Measurements from ENCODE around the gene PDE4D. TPM values are rescaled to one million over a fixed set of nuclear protein-coding genes. Genes with fewer than 3 reads are reported as not detected.

Gene PDE4D
- total RNA-seq, 1 donor from 2014 or later, result 81.0 TPM

DNA sequence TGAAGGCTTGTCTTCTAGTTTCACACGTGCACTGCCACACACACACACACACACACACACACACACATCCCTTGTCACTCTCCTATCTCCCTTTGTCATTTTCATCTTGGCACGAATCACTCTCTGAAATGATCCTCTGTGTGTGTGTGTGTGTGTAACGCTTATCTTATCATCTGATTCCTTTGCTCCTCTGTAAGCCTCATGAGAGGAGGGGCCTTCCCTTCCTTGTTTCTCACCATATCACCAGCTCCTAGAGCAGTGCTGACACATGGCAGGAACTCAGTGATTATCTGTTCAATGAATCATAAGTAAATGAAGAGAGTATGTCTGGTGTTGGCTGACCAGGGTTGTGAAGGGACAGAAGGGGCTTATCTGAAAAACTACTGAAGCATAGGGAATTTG, 53.3 kb downstream of the PDE4D start:
- intact Hi-C loops (cut with micrococcal nuclease), result no loop called here

DNA sequence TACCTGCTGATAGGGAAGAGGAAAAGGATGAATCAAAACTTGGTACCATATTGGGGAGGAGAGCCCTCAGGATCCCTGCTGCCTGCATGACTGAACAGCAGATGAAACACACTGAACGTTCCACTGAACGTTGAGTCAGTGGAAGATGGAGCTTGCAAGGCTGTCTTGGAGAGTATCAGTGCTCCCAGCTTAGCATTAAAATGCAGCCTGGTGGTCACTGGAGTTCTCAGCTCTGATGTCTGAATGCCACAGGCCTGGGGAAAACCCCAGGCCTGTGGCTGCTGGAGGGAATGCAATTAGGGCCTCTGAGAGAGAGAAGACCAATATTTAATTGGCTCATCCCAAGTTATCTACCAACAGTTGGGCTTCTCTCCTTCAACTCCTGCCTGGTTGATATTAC, 54.5 kb downstream of the PDE4D start:
- intact Hi-C loops (cut with micrococcal nuclease), result no loop called here

DNA sequence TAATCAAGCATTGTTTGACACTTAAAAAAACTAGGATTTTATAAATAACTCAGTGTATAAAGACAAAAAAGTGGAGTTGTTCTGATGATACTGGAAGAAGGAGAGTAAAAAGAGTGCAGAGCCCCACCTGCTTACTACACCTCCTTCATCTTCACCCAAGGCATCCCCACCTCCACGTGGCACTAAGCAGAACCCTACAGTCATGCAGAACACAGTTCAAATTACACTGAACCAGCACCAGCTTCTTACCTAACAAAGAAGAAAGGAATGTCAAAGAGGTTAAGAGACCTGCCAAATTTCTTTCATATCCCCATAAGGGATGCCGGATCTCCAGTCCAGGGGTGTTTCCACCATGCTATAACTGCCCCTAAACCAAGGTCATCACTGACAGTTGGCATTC, 55.5 kb downstream of the PDE4D start:
- intact Hi-C loops (cut with micrococcal nuclease), result no loop called here

DNA sequence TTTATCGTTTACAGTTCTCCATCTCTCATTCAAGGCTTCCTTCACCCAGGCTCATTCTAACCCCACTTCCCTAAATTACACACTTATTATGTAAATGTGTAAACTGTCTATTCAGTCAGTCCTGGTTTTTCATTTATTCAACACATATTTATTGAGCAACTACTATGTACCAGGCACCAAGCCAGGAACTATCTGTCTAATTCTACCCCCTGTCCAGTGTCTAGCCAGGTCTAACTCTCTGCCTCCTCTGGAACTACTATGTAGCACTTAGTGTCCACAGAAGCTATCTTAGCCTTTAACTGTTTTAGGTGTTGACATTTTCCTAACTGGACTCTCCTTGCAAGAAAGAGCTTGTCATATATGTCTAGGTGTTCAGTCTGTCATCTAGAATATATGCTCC, 56.5 kb downstream of the PDE4D start:
- intact Hi-C loops (cut with micrococcal nuclease), result no loop called here

DNA sequence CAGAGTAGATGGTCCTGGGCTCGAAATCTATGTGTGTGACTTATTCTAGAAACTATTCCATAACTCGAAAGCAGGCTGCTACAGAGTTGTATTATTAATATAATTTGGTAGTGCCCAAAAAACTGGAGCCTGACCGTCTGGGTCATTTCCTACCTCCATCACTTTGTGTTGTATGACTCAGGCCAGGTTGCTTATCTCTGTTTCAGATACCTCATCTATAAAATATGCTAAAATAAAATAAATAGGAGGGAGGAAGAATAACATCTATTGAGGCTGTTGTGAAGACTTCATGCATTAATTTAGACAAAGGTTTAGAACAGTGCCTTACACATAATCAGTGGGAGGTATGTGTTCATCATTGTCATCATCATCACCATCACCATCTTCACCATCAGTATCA, 57.7 kb downstream of the PDE4D start:
- intact Hi-C loops (cut with micrococcal nuclease), result no loop called here

DNA sequence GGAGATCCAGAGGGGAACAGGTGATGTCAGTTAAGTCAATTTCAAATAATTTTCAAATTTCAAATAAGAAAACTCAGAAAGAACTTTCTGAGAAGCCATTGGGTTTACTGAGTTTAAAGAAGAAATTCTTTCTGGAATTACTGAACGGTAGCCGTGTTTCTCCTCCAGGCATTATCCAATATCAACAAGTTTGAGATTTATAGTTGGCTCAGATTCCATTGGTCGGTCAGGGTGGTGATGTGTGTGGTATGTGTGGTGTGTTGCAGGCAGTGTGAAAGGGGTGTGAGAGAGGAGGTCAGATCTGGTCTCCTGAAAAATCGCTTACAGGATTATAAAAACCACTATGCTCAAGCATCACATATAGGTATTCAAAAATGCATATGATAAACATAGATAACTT, 60.1 kb downstream of the PDE4D start:
- intact Hi-C loops (cut with micrococcal nuclease), result no loop called here

DNA sequence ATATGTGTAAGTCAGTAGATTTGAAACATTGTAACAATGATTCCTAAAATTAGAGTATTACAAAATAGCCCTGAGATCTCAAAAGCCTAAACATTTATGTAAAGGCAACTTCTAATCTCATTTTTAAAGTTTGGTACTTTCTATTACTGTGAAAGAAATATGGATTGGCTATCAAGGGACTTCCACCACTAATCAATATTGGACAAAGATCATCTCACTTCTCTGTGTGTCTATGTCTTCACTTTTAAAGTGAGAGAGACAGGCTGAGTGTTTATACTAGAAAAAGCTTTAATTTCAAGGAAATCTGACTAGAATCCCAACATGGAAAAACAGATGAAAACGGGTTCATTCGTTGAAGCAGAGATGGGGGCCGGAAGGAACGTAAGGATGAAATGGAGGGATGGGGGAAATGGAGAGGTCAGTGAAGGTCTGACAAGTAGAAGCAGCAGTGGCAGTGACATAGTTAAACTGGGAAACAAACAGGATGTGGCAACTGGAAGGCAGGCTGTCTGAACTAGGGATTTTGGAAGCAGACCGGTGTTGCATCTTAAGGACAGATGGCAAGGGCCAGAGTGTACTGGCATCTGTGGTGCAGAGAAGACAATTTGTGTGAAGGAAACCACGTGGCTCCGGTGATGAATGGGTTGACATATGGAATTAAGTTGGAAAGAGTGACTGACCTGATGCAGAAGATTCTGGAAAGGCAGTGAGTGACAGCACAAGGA, 60.8 kb downstream of the PDE4D start:
- intact Hi-C loops (cut with micrococcal nuclease), result no loop called here

DNA sequence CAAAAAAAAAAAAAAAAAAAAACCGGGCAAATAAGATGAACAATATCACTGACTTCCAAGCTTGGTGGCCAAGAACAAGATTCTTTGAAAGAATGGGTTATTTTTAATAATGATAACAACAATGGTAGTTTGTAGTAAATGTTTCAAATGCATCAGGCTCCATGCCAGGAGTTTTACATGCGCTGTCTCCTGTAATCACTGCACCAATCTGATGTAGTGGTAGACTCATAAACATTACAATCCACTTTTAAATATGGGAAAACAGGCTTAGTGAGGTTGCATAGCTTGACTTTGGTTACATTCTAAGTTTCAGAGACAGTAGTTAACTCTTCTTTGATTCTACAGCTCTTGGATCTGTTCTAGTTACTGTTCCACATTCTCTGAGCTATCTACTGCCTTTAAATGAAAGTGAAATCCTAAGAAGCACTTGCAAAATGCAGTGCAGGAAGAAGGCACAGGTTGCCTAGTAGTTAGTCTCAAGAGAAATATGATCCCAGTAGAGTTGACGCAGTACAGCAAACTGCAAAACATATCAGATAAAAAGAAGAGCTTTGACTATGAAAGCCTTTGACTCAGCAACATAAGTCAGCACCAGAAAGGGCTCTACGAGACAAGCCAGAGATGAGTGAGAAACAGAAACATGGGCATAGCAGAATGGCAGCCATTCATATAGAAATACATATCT, 62.1 kb downstream of the PDE4D start:
- intact Hi-C loops (cut with micrococcal nuclease), result no loop called here

DNA sequence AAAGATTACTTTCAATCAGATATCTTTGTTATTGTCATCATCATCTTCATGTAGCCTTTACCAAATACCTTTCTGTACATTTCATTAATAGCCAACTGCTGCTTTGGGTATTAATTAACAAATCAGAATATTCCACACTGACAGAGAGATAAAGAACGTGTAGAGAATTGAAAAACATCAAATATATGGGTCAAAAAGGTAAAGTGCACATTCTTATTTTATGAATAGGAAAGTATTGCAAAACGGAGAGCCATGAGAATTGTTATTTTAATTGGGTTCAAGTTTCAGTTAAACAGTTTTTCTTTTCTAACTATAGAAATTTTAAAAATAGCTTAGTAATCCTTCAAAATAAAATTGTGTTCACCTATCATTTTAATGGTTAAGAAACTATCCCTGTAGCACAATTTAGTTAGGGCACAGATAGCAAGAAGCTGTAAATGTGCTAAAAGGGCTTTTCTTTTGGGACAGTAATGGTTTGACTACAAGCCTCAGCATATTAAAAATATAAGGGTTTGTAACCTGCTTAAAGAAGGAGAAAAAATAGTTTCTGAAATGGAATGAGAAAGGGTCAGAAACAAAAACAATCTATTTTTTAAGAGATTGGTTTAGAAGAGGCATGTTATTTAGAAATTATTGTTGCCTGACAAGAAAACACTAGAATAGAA, 62.9 kb downstream of the PDE4D start:
- intact Hi-C loops (cut with micrococcal nuclease), result no loop called here

DNA sequence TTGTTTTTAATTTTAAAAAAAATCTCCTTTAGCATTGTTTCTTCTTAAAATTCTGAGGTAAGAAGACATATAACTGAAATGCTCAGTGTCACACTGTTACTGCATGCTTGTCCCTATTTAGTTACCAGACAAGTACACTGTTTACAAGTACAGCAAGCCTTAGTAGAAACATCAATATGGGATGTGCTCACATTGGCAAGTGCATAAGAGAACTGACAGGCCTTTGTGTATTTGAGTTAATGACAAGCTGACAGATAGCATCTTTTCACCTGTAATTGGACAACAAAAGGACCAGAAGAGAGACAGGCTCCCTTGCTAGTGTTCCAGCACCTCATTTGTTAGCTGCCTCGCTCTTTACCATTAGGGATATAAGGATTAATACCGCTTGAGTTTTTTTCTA, 63.6 kb downstream of the PDE4D start:
- intact Hi-C loops (cut with micrococcal nuclease), result no loop called here

DNA sequence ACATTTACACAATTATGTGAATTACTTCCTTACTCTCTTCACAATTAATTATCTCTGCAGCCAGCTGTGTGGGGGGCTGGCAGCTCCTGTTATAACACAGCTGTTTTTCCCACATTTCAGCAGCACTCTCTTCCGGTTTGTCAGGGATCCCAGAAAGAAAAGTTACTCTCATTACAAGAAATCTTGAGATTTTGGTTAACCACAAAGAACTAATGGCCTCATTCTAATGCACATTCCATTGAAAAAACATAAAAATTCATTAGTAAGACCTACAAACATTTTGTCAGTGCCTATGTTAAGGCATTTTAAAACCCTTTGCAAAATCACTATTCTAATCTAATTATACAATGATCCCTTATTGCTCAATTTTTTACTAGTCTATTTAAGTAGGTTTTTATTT, 64.1 kb downstream of the PDE4D start:
- intact Hi-C loops (cut with micrococcal nuclease), result no loop called here

DNA sequence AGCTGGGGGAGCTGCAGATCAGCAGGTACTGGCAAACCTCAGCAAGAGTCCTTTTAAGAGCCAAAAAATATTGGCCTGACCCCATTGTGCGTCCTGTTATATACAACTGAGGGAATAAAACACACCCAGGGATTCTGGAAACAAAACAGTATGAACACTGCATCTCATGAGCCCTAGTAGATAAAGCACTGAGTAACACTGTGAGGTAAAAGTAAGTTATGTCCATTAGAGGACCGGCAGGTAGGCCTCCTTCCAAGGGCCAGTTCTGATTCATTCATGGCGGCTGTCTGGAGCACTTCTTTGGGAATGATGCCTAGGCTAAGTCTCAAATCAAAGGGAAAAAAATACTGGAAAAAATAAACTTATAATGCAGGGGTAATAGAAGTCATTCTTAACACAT, 64.9 kb downstream of the PDE4D start:
- intact Hi-C loops (cut with micrococcal nuclease), result no loop called here

DNA sequence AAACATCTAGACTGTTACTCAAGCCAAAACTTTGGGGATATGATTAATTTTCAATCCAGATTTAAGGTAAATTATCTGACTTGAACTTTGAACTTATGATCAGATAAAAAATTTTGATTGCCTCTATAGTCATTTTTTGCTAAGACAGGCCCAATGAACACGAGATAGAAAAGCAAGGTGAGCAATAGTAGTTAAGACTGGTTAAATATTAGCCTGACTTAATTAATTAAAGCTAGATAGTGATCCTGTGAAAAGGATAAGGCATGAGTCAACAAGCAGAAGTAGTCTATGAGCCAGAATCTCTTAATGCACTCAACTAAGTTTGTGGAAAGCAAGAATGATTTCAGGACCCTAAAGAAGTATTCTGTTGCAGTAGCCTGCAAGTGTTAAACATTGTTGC, 66.5 kb downstream of the PDE4D start:
- intact Hi-C loops (cut with micrococcal nuclease), result no loop called here

DNA sequence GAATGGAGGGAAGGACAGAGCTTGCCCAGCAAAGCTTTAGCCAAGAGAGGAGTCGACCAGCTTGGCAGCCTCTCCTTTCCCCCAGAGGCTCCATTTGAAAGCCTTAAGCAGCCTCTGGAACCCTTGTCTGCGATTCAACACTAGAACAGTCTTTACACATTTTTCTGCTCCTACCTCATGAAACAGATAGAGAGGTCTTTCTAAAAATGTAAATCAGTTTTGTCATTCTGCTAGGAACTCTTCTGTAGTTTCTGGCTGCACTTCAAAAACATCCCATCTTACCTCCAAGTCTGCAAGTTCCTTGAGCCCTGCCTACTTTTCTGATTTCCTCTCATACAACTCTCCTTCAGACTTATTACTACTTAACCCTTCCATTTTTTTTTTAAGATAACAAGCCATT, 70.1 kb downstream of the PDE4D start:
- intact Hi-C loops (cut with micrococcal nuclease), result no loop called here

DNA sequence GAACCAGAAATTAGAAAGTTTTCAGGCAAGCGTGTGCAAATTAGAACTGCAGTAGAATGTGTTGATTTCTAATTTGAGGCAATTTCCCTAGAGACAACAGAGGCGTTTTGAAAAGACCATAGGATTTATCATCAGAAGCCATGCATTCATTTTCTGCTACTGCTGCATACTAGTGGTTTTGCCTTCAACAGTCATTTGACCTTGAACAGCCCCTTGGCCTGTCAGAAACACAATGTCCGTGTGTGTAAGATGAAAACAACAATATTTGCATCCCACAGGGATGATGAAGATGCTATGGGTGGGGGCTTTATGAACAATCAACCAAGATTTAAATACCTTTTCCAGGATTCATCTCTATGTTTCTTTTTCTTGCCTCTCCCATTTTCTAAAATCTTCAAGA, 73.7 kb downstream of the PDE4D start:
- intact Hi-C loops (cut with micrococcal nuclease), result no loop called here

DNA sequence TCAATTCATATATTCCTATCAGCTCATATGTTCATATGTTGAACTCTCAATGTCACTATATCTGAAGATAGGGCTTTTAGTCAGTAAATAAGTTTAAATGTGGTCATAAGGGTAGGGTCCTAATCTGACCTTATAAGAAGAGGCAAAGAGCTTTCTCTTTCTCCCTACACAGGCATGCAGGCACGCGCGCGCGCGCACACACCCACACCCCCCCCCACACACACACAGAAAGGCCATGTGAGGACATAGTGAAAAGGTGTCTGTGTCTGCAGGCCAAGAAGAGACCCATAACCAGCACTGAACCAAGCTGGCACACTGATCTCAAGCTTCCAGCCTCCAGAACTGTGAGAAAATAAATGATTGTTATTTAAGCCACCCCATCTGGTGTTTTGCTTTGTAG, 76.0 kb downstream of the PDE4D start:
- intact Hi-C loops (cut with micrococcal nuclease), result no loop called here

DNA sequence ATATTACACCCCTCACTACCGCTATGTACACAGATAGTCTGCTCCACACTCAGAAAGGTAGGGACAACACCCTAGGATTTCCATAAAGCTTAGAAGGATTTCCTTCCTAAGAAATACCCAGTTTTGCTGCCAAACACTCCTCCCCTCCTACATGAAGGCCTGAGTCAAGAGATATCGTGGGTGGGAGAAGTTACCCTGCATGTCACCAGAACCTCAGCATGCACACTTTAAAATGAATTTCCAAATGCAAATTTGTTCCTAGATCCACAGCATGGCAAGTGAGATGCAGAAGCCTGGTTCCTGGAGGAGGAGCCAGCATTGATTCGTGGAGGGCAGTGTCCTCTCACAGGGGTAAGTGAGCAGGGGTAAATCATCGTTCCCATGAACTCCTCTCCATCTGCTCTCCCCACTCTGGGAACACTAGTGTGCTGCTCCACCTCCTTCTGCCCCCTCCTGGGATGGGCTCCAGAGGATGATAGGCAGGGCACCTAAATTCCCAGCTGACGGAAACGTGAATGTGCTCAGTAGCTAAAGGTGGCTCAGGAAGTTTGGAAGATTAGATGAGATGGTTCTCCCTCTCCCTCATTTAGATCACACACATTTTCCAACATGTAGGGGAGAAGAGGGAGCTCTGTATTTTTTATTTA, 76.7 kb downstream of the PDE4D start:
- intact Hi-C loops (cut with micrococcal nuclease), result no loop called here

DNA sequence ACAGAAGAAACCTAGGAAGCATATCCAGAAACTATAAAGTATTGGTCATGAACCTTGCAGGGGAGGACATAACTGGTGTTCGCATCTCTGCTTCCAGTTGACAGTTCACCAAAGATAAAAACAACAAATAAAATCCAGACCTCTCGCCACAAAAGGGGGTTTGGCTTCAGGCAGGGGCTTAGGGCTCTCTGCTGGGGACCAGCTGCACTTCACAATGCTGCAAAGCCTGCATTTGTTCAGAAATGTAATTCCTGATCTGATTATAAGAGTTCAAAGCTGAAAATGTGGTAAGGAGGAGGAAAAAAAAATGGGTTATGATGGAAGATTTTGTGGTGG, 79.0 kb downstream of the PDE4D start:
- intact Hi-C loops (cut with micrococcal nuclease), result loop anchor here (5.0 kb wide), 1 partner anchor 1068 kb away; no protein-coding TSS in a partner anchor

DNA sequence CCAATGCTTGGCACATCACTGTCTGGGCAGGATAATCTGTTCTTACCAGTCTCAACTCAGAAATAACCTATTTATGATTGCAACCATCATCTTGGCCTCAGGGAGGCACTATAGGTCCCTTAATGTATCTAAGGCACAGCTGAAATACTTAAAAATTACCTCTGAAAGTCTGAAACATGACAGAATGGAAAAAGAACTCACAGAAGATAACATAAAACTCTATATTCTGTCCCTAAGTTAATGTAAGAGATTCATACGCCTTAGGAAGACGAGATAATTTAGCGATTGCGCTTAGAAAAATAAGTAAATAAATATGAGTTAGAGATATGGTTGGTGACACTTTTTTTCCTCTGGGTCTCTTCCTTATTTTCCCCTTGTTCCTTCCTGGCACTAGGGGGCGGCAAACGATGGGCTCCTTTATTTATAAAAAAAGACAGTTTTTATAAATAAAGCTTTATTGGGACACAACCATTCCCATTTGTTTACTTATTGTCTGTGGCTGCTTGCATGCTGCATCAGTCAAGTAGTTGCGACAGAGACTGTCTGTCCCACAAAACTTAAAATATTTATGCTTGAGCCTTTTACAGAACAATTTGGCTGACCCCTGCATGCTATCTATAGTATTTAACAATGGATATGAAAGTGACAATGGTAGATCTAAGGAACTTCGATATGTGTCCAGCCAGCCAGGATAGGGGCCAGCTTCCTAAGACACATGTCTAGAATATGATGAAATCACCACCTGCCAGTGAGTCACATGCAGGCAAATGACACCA, 79.6 kb downstream of the PDE4D start:
- intact Hi-C loops (cut with micrococcal nuclease), result loop anchor here (5.0 kb wide), 1 partner anchor 1068 kb away; no protein-coding TSS in a partner anchor

DNA sequence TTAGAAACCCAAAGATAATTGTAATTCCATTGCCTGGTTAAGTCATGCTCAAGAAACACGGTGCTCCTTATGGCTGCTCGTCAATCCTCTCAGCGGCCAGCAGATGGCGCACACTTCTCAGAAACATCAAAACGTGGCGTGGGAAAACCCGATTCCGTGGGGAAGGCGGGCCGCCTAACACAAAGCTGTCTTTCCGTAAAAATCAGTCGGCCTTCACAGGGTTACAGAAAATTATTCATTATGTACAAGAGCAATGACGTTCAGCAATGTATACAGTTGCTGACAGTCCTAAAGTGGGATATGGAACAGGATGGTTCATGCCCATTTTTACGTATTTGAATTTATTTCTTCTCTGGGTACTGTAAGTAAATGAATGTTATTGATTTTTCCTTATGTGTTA, 83.5 kb downstream of the PDE4D start:
- intact Hi-C loops (cut with micrococcal nuclease), result loop anchor here (1.0 to 5.0 kb wide), 5 partner anchors 351 to 1149 kb away; no protein-coding TSS in a partner anchor

DNA sequence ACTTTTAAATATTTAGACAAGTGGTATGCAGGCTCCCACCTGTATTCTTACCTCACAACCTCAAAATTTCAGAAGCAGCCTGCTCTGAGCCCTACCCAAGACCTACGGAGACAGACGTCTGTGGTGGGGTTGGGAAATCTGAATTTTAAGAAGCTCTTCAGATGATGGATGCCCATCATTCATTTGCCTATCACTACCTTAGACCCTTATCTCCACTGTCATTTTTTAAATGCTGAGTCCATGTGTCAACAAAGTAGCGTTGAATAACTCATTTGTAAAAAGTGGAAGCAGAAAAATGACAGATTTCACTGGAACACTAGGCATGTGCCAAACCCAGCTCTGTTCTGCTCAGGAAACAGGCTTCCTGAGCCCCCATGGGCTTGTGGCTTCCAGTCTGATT, 85.7 kb downstream of the PDE4D start:
- intact Hi-C loops (cut with micrococcal nuclease), result loop anchor here (5.0 to 10.0 kb wide), 2 partner anchors 213 to 936 kb away; no protein-coding TSS in a partner anchor
